Lung (tissue), 12 donors: ENCODE measurements around the gene CNTNAP5. TPM values are rescaled to one million over a fixed set of nuclear protein-coding genes. Genes with fewer than 3 reads are reported as not detected.

ENCODE experiments used
- ATAC-seq: fragments of 200-7000 bp; cut with Tn5 transposase; one replicate; pipeline ENCODE4 v1.9.1; 2020; ENCODE audit warnings: moderate number of reproducible peaks; ENCODE audit not compliant: insufficient read depth, low FRiP score
- DNase-seq, 3 donors: peaks; one replicate each; pipeline ENCODE4 v3.0.0-alpha.2; 2013 to 2017
- H3K27ac ChIP-seq, 2 donors: one replicate each; pipeline ENCODE4 v1.5.1; 2013; ENCODE audit warnings: mild to moderate bottlenecking in 2 of 2, moderate library complexity in 2 of 2, control low read depth in 1 of 2, inconsistent platforms in 1 of 2, low read depth in 1 of 2, low read length in 1 of 2
- H3K27me3 ChIP-seq, 3 donors: one replicate each; pipeline ENCODE4 v1.5.1; 2013; ENCODE audit warnings: low read length in 2 of 3; ENCODE audit not compliant: control insufficient read depth in 3 of 3, insufficient read depth in 3 of 3
- H3K36me3 ChIP-seq, 4 donors: one replicate each; pipeline ENCODE4 v1.5.1; 2013; ENCODE audit warnings: low read length in 4 of 4, mild to moderate bottlenecking in 1 of 4, moderate library complexity in 1 of 4; ENCODE audit not compliant: control insufficient read depth in 4 of 4, insufficient read depth in 4 of 4
- H3K4me1 ChIP-seq, 5 donors: one replicate each; pipeline ENCODE4 v1.5.1; 2013; ENCODE audit warnings: low read length in 5 of 5, mild to moderate bottlenecking in 2 of 5, moderate library complexity in 1 of 5; ENCODE audit not compliant: control insufficient read depth in 5 of 5, insufficient read depth in 5 of 5
- H3K4me3 ChIP-seq: one replicate; pipeline ENCODE4 v1.5.1; 2013; ENCODE audit warnings: mild to moderate bottlenecking, control low read depth, moderate library complexity
- H3K9ac ChIP-seq, 2 donors: one replicate each; pipeline ENCODE4 v1.5.1; 2013; ENCODE audit warnings: low read length in 2 of 2, control low read depth in 1 of 2; ENCODE audit not compliant: insufficient read depth in 1 of 2
- H3K9me3 ChIP-seq, 4 donors: one replicate each; pipeline ENCODE4 v1.5.1; 2013; ENCODE audit warnings: low read length in 3 of 4, mild to moderate bottlenecking in 1 of 4, moderate library complexity in 1 of 4; ENCODE audit not compliant: control insufficient read depth in 4 of 4, insufficient read depth in 3 of 4
- WGBS, 2 donors: extraction: QIAGEN DNeasy Blood & Tissue Kit; methylation state at CpG; one replicate each; pipeline ENCODE4 v1.1.7; 2013; 5-methylcytosine and 5-hydroxymethylcytosine counted together
- polyA plus RNA-seq, 2 donors: library from polyadenylated mRNA; stranded (reverse); fragments of 200-250 nt; gene quantifications; one replicate each; pipeline ENCODE4 v1.2.1, GENCODE V29; 2013
- total RNA-seq, 2 donors: library from RNA; depleted of rRNA in 1 of 2; stranded (reverse); fragments of >200 nt in 1 of 2; gene quantifications; one replicate each; pipeline ENCODE4 v1.2.1, GENCODE V29; 2014 to 2021
- TF ChIP-seq, protein P1 (sequence below): IDR thresholded peaks from 2 replicates; pipeline ENCODE4 v1.5.1; 2012; ENCODE audit warnings: mild to moderate bottlenecking; ENCODE audit errors: control extremely low read depth, extremely low read depth
- donor health status: control.
- donor health status: control.
- donor health status: Bipolar disorder and iron deficiency.
- donor health status: healthy.
- donor health status: DM: yes; HTN: yes; CAD: no.

The CNTNAP5 gene
- total and polyA plus RNA-seq, 4 donors = 0.03 to 0.06 TPM; not detected in 2

DNA sequence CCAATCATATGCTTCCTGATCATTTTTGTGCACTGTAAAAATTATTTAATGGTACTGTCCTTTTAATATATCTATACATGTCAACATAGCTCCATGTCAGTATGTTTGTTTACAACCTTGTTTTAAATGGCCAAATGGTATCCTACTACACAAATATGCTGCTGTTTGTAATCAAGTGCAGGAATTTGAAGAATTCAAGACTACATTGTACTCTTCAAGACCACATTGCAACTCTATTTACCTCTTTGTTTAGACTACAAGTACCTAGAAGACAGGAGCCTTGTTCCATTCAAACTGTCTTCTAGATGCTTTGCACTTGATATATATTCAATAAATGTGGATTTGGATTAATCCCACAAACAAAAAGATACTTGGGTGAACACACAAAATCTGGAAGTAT, 41.7 kb downstream of the CNTNAP5 start:
- Histone ChIP-seq H3K27ac (no peak overlapping the region), H3K9ac (no peak overlapping the region), H3K4me1 (no peaks in the 10 kb centered on the region), H3K9me3 (peaks cover 0 to 2% (median 0%) of the 10 kb centered on the region in 4 donors), H3K36me3 (no peaks in the 10 kb centered on the region), H3K27me3 (no peaks in the 10 kb centered on the region), H3K4me3 (no peak overlapping the region)
- DNase-seq (no peak), ATAC-seq (no peak)
- TF ChIP-seq, protein P1, sequence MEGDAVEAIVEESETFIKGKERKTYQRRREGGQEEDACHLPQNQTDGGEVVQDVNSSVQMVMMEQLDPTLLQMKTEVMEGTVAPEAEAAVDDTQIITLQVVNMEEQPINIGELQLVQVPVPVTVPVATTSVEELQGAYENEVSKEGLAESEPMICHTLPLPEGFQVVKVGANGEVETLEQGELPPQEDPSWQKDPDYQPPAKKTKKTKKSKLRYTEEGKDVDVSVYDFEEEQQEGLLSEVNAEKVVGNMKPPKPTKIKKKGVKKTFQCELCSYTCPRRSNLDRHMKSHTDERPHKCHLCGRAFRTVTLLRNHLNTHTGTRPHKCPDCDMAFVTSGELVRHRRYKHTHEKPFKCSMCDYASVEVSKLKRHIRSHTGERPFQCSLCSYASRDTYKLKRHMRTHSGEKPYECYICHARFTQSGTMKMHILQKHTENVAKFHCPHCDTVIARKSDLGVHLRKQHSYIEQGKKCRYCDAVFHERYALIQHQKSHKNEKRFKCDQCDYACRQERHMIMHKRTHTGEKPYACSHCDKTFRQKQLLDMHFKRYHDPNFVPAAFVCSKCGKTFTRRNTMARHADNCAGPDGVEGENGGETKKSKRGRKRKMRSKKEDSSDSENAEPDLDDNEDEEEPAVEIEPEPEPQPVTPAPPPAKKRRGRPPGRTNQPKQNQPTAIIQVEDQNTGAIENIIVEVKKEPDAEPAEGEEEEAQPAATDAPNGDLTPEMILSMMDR = no peak

GRCh38 chr2:124079045-124079444, 54.0 kb downstream of the CNTNAP5 start:
- WGBS, 2 donors = 87 to 88% methylated on average over 2 of the region's 2 CpGs
- TF ChIP-seq, protein P1 = no peak
- Histone ChIP-seq H3K36me3 (no peaks in the 10 kb centered on the region), H3K9ac (no peak overlapping the region), H3K27ac (no peak overlapping the region), H3K27me3 (no peaks in the 10 kb centered on the region), H3K4me3 (no peak overlapping the region), H3K4me1 (no peaks in the 10 kb centered on the region), H3K9me3 (no peaks in the 10 kb centered on the region)
- ATAC-seq (no peak), DNase-seq (no peak)

- Histone ChIP-seq H3K9ac (no peak overlapping the region), H3K4me3 (no peak overlapping the region), H3K4me1 (no peaks in the 10 kb centered on the region), H3K27ac (no peak overlapping the region), H3K27me3 (no peaks in the 10 kb centered on the region), H3K36me3 (no peaks in the 10 kb centered on the region), H3K9me3 (no peaks in the 10 kb centered on the region)
- ATAC-seq = no peak
- WGBS, 2 donors = 61 to 62% methylated on average over 6 of the region's 6 CpGs
- TF ChIP-seq, protein P1 = no peak
- DNase-seq = no peak
These were observed 55.4 kb downstream of the CNTNAP5 start for GRCh38 chr2:124080281-124081153.
